ENCODE measurements around the gene GRIA1.

The GRIA1 gene

DNA sequence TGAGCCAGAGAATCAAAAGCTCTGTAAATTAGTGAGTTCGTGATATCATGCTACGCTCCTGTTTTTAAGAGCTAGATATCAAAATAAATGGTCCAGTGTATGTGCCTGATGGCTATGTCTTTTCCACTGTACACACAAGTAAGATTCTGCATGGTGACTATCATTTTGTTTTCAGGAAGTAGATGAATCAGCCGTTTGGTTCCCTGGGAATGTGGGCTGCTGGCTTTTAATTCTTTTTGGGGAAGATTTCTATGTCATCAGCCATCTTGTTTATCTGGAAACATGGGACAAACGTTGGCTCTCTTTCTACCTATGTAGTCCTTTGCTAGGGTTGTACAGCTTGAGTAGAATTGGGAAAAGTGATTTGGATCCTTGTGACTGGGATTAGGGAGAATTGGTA lies 126.7 kb downstream of the GRIA1 start:
- DNase-seq: no peak

DNA sequence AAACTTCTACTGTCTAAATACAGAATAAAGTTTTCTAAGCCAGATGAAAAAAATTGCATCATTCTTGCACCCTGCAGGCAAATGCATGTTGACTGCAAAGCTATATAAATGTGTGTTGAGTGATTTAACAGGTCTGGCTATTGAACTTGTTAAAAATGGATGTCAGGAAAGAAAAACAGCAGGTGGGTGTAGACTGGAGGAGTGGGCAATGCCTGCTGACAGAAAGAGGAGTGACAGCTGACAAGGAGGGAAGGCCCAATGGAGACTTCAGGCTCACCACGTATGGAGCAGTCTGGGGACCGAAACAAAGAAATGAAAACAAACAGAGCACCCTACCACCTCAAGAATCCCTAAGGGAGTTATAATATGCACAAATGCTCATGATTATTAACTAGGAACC lies 127.8 kb downstream of the GRIA1 start:
- DNase-seq: no peak

DNA sequence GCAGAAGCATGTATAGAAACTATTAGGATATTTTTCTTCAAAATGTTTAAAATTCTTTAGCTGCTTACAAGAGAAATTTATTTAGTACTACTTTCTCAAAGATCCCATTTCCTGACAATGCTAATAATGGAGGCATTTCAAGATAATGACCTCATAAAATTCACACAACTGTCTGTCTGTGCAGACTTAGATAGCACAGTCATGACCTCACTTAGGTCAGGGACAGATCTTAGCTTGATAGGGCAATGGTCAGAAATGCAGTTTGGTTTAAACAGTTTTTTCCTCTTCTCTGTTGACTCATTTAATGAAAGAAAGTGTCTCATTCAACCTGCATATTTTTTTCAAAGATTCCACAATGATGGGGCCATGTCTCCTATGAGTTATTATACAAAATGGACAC lies 128.4 kb downstream of the GRIA1 start:
- no peak for DNase-seq

DNA sequence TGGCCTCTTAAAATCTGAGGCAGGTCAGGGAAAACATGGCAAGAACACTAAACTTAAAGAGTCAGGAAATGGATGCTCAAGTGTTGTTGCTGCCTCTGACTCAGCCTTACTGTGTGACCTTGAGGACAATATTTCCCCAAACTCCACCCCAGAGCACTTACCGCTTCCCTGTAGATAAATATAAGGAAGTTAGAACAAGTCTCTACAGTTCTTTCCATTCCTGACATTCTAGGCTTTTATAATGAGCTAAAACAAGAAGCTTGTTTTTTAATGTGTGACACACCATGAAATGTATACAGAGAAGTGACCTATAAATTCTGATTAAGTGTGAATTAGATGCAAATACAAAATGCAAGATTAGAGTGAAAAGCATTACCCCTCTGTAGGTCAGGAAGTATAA lies 129.3 kb downstream of the GRIA1 start:
- no peak for DNase-seq

DNA sequence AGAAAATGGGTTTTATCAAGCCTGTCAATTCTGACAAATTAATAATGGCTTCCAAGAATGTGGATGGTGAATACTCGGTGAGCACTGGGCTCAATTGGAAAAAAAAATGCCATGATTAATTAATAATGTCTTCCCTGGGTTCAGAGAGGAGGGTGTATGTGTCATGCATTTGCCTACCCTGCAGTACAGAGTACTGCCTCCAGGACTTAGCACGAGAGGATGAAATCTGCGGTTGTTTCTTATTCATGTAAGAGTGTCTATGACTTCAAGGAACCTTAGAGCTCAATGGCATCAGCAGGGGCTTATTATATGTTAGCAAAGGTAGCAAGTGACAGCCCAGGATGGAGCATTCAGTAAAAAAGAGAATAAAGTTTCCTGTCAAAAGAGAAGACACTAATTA lies 132.7 kb downstream of the GRIA1 start:
- no peak for DNase-seq

DNA sequence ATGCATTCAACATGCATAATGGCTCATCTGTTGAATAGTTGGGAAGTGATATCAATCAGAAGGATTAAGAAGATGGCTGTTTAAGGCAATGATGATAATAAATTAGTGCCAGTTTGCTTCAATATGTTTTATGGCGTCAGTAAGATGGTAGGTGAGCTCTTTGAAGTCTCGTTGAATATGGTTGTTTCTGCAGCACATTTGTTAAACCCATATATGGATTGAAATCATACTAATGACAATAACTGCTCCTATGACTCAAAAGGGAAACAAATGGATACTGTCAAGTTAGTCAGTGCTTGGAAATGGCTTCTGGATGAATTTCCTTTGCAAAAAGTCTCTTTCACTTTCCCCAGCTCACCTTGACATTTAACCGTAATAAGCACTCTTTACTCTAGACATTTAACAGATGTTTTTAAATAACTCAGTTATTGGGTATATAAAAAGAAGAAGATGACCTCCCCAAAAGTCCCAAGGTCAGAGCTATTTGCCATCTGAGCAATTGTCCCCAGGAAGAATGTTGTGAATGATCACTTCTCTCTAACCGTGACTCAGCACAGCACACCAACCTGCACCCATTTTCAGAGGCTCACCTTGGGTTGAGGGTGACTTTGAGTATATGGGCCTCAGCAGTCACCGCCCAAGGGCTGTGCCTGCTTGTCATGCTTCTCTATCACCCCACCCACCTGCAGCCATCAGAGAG lies 133.4 kb downstream of the GRIA1 start:
- no peak for DNase-seq

DNA sequence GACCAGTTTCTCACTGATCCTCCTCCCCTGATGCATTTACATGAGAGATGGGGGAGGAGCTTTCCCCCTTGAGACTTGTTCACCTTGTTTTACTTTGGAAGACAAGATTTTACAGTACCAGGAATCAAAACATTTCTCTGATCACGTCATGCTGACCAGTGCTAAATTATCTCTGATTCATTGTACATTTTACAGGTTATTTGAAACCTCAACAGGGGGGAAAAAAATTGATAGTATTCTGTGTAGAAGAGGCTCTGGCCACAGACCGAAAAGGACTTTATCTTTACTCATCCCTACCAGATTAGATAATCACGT lies 133.9 kb downstream of the GRIA1 start:
- DNase-seq: no peak

DNA sequence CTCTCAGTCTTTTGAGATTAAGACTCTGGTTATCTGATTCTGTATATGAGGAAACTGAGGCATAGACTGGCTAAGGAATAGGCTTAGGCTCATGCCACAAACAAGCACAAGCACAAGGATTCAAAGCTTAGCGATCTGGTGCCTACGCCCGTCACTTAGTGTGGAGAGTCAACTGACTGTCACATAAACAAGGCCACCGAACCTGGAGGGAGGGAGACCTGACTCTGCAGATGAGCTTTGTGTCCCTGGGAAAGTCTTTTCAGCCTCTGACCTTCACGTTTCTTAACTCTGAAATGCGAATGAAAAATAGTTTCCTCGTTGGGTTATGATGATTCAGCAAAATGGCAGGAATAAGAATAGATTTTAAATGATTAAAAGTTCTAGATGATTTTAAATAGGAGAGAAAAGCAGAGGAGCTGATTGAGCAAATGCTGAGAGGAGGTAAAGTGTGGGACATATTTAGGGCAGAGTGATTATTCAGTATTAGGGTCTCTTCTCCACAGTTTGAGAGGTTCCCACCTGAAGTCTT lies 135.4 kb downstream of the GRIA1 start:
- no peak for DNase-seq

DNA sequence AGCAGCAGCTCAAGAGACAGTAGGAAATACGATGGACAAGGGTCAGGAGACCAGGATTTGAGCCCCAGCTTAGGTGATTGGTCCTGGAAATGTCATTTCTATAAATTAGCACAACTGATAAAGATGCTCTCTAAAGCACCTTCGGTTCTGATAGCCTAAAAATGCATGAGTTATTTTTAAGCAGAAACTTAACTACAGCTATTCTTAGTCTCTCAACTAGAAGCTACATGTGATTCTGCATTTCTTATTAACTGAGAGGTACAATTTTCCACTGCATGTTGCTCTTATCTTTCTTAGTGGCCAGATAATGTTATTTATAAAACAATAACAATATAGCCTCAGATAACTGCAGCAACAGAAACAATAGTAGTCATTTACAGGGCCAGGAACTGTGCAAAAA lies 136.4 kb downstream of the GRIA1 start:
- no peak for DNase-seq

DNA sequence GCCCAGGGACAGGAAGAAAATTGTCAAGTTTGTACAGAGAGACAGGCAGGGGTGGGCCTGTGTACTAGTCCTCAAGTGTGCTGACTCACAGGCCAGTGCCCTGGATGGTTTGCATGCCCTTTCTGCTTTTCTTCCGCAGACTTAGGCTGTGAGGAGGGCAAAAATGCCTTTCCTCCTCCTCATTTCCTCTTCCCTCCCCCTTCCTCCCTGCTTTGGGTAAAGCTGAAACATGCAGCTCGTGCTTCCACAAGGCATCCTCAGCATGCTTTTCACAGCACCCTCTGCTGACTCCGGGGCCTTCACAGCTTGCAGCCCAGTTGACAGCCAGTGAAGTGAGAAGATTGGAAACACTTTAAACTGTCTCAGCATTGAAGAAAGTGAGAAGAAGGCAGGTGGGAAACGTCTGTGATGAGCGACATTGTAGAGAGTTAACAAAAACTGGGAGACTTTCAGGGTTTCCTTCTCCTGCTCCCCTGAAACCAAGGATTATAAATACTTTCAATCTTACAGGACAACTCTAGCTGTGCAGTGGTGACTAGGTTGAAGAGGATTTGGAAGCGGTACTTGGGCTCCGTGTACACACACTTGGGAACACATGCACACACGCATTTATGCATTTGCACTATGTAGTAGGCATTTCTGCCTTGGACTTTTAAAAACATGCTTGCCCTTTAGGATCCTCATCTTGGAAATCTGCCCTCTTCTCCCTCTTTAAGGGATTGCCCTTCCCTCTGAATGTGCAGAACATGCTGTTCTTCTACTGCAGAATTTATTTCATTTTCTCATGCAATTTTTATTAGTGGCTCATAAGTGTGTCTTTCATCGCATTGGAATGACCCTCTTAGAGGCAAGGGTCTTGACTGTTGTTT lies 138.8 kb downstream of the GRIA1 start:
- no peak for DNase-seq

DNA sequence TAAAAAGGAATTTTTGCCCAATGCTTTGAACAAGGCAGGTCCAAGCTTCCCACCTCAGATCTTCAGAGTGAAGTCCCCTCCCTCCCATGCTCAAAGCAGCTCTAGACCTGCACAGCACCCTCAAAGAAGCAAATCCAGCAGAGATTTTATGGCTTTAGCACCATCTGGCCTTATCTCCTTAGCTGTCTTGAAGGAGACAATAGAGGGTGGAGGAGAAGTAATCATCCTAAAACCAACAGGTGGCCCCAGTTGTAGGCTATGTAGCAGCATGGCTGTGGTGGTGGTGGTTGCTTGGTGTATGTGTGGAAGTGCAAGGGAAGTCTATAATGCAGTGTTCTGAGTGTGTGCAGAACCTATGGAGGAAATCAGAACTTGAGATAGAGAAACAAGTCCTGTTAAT lies 140.1 kb downstream of the GRIA1 start:
- no peak for DNase-seq

DNA sequence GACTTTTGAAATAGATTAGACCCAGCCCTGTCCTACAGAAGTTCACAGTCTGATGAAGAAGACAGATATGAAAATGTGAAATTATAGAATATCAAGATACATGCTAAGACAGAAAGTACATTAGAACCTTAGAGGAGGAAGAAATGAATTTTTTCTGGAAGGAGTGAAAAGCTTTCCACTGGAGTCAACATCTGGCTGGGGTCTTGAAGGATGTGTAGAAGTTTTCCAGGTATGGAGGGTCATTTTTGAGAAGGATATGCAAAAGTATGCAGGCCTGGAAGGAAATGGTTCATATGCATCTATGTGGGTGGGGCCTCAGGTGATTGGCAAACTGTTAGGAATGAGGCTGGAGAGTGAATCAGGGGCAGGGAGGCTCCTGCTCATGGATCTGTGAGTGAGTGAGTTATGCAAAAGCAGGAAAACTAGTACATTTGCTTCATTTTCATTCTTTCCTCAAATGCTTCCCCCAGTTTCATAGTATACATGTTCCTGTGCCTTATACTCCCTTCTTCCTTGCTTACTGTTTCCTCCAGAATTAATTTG lies 142.3 kb downstream of the GRIA1 start:
- DNase-seq: no peak

DNA sequence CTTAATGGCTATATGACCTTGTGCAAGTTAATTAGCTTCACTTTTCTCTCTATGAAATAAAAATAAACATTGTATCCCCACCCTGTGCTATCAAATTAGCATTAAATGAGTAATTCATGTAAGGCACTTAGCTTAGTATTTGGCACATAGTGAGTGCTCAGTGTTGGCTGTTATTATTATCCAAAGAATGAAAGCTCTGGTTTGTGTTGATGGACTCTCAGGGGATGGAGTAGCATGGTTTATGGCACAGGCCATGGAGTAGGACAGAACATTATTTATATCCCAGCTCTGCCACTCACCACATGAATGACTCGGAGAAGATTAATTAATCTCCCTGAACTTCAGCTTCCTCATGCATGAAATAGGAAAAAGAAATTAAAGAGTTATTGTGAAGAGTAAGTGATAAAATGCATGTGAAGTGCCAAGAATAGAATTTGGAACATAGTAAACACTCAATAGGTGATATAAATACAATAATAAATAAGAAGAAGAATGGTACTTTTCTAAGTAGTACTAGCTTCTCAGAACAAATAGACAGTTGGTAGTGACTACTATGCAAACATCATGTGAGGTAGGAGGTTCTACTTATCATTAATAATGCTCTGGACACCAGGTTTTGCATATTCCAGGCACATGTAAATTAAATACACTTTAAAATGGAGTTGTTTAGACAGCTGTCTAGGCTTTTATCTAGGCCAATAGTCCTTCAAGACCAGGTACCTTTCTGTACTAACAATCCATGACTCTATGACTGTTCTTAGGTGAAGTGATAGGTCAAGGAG lies 146.4 kb downstream of the GRIA1 start:
- DNase-seq: no peak

DNA sequence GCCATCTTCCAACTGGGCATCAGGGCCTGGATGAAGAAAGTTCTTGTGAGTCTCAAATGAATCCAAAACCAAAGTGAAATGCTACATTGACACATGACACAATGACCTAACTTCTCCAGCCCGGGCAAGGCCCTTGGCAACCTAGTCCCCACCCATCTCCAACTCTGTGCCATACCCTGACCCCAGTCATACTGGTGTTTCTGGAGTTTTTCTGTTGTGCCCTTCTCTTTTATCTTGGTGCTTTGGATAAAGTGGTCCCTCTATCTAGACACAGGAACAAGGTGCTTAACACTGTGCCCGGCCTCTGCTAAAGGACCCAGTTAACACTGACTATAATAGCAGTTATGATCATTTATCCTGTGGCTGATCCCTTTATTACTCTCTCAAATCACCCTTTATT lies 149.8 kb downstream of the GRIA1 start:
- DNase-seq: no peak

DNA sequence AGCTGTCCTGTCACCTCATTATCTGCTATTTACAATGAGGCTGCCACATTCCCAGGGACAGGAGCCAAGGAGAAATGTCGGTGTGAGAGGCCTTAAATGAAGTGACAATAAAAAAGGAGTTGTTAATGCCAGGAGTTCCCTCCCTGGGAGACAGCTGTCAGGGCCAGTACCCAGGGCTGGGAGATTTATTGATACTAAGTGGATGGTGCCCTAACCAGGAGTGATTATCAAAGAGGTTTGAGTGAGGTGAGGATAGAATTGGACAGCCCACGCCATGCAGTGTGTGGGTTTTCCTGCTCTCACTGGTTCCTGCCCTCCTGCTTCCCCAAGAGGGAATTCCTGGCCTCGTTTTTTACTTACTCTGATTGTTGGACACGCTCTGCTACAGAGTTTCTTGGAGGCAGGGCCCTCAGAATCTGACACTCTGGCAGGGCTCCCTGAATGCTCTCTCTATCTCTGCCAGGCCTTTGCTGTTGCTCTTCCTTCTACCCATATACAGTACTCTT lies 150.8 kb downstream of the GRIA1 start:
- DNase-seq: no peak

DNA sequence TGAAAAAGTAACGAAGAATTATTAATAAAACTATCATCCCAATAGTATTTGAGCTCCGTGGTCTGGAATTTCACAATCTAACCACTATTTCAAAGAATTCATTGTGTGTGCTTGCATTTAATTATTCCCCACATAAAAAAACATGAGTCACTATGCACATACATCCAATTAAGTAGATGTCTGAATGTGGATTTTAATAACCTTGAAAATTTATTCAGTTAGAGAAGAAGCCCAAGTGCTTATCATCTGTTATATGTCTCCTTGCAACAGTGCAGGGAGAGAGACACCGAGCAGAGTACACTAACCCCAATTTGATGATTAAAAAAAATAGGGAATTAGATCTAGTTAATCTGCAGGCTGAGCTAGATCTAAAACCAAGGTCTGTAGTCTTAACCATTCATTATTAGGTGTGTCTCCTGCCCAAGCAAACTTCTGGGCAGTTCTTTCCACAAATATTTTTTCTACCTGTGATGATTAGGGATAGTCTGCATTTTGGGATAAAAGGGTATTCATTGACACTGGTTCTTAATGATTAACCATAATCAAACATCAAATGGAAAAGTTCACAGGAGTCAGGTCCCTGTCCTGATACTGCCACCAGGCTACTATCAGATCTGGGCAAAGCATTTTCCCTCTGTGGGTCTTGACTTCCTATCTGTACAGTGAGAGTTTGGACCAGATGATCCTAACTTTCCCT lies 164.2 kb downstream of the GRIA1 start:
- no peak for DNase-seq

DNA sequence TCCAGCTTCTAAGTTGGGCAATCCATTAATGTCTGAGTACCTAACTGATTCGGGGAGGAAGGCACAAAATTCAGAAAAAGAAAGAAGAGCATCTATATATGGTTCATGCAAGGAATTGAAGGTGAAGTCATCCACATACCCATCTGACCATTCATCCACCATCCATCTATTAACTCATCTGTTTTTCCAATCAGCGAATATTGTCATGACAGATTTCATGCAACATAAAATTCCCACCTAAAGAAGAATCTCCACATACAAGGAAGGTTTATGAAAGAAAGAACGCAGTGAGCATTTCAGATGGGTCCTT lies 164.7 kb downstream of the GRIA1 start:
- no peak for DNase-seq

DNA sequence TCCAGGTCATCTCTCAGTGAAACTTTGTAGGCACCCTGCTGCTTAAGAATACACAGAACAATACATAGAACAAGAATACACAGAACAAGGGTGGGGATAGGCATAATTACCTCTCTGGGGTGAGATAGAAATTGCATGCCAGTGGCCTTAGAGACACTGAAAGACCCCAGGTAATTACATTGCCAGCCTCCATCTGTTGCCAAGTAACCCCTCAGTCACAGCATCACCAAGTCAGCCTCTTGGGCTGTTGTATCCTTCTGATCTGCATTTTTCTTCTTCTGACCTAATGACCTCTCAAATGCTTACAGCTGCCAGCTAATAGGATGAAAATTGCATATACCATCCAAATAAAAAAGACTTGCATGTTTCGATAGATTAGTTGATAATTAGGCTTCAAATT lies 167.7 kb downstream of the GRIA1 start:
- no peak for DNase-seq

DNA sequence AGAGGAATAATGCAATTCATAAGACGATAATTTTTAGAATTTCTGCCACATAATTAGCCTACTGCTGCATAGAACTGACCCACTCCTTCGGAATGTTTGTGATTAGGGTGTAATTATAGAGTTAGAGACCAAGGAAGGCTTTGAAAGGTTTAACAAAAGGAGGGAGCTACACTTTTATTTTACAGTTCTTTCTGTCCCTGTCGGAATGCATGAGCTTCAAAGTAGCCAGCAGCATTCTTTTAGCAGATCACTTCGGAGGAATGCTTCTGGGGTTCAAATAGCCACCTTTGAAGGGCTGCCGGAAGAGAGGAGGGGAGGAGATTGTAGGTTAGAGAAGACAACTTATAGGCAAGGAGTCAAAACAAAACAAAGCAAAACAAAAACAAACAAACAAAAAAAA lies 168.1 kb downstream of the GRIA1 start:
- DNase-seq: no peak

DNA sequence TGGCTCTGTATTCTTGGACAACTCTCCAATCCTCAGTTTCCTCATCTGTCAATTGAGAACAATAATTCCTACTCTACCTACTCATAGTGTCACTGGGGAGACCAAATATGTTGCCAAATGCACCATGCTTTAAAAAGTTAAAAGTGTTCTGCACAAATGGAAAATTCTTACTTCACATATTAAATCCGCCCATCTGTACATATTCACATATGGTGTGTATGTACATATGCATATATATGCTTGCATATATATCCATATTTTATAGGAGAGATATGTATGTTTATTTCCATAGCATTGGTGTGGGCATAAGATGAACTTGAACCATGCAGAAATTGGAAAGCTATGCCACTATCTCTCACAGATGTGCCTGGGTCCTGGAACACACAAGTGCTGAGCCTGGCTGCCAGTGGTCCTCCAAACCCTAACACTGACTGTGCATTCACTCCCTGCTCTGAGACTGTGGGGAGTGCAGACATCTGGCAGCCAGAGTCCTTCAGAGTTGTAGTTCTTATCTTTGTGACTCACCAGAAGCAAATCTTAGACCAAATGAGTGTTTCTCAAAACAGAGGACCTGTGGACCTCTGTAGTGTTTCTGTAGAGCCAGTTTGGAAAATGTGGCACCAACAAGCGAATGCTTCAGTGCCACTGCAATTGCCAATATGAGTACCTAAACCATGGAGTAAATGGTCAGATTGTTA lies 168.7 kb downstream of the GRIA1 start:
- no peak for DNase-seq

DNA sequence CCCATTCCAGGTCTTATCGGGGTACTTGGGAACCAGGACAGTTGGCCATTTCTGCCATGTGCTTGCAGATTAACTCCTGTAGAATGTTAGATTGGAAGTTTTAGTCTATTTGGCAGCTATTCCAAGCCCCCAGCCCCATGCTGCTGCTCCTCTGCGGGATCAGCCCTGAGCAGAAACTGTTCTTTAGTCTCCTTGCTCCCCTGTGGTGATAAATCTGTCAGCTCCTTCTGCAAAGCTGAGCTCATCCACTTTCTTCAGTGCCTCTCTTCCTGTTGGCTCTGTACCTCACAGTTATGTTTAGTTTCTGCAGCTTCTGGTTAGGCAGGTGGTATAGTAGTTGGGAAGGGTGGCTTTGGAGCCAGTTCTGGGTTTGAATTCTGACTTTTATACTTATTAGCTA lies 170.4 kb downstream of the GRIA1 start:
- no peak for DNase-seq

DNA sequence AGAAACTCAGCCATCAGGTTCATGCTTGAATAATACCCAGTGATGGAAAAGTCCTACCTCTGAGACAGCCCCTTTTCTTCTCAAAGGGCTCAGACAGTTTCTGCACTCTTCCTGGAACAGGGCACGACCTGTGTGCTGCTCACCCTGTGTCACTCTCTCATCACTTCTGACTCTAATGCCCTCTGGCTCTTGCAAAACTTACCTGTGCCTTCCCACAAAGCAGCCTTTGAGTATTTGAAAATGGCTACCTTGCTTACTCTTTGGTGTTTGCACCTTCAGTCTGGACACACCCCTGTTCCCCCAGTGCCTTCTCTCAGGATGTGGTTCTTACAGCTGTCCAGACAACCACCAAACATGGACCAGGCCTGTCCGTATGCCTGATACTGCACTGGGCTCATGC lies 171.4 kb downstream of the GRIA1 start:
- DNase-seq: no peak

Data from activated CD4-positive, alpha-beta T cell treated with anti-CD3 and anti-CD28 coated beads for 1 hour (primary cell).